IPS-15b (cell line): ENCODE results near the gene CHST8.
A peak's percentile ranks its signal among the peaks of the same experiment; 100 is the strongest.
"Not testable (repeated sequence)": the region's sequence is repeated elsewhere in the genome, so short reads cannot be mapped to it uniquely, and the experiment has no call there.

Source experiments
- H3K27me3 ChIP-seq: one replicate; pipeline ENCODE4 v1.6.1; 2013; ENCODE audit warnings: low read length; ENCODE audit not compliant: control insufficient read depth, insufficient read depth
- H3K36me3 ChIP-seq: one replicate; pipeline ENCODE4 v1.6.1; 2013; ENCODE audit warnings: low read length; ENCODE audit not compliant: control insufficient read depth, insufficient read depth
- H3K4me1 ChIP-seq: one replicate; pipeline ENCODE4 v1.6.1; 2013; ENCODE audit warnings: mild to moderate bottlenecking, low read length; ENCODE audit not compliant: control insufficient read depth, insufficient read depth
- H3K4me3 ChIP-seq: one replicate; pipeline ENCODE4 v1.5.1; 2013; ENCODE audit warnings: low read depth, low read length
- H3K9ac ChIP-seq: one replicate; pipeline ENCODE4 v1.6.1; 2013; ENCODE audit warnings: low read depth, mild to moderate bottlenecking, low read length
- H3K9me3 ChIP-seq: one replicate; pipeline ENCODE4 v1.6.1; 2013; ENCODE audit warnings: mild to moderate bottlenecking, low read length; ENCODE audit not compliant: control insufficient read depth, insufficient read depth

CHST8 gene

DNA sequence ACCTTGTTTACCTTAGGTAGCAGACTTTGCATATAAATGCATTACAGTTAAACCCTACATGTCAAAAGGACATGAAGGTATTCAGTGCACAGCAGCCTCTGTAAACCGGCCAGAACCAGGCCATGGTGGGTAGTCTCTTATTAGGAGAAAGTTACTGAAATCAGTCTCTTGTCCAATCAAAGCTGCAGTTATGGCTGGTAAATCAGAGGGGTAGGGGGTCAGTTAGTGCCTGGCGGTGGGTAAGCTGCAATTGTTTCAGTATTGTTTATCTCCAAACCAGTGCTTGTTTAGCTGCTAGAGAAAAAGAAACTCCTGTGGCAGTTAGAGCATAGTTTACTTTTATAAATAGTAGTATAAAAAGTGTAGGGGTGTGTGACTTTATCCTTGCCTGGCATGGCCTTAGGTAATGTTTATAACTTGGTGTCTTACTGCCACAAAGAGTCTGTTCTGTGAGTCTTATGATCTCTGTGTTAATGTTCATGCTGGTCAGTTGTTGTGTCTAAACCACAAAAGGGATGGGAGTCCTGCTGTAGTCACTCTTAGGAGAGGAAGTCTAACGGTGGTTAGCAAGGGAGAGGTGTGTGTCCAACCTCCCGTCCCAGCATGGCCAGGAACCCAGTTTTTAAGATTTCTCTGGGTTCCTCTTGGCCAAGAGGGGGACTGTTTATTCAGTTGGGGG is 28.0 kb downstream of the CHST8 start:
- no peaks in the 10 kb centered on the region for H3K27me3 ChIP-seq
- peaks cover 12% of the 10 kb centered on the region for H3K4me1 ChIP-seq
- H3K9me3 ChIP-seq, result no peaks in the 10 kb centered on the region
- no peaks in the 10 kb centered on the region for H3K36me3 ChIP-seq
- no peak overlapping the region for H3K9ac ChIP-seq
- no peak overlapping the region for H3K4me3 ChIP-seq

DNA sequence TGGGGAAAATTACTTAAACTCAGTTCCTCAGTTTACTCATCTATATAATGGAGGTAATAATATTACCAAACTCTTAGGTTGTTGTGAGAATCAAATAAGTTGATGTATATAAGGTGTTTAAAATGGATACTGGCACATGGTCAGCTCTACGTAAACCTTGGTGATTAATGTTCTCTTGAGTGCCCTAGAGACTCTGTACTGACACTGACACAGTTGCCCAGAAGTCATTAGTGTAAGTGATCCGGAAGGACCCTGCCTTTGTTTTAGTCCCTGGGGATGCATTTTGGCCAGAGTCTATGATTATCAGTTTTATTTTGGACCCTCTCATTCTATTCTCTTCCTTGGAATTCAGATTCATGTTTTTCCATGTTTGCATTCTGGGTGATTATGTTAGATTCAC is 31.9 kb downstream of the CHST8 start:
- H3K4me3 ChIP-seq, result no peak overlapping the region
- no peaks in the 10 kb centered on the region for H3K27me3 ChIP-seq
- no peaks in the 10 kb centered on the region for H3K36me3 ChIP-seq
- no peaks in the 10 kb centered on the region for H3K9me3 ChIP-seq
- no peak overlapping the region for H3K9ac ChIP-seq
- H3K4me1 ChIP-seq, result peaks cover 10% of the 10 kb centered on the region

DNA sequence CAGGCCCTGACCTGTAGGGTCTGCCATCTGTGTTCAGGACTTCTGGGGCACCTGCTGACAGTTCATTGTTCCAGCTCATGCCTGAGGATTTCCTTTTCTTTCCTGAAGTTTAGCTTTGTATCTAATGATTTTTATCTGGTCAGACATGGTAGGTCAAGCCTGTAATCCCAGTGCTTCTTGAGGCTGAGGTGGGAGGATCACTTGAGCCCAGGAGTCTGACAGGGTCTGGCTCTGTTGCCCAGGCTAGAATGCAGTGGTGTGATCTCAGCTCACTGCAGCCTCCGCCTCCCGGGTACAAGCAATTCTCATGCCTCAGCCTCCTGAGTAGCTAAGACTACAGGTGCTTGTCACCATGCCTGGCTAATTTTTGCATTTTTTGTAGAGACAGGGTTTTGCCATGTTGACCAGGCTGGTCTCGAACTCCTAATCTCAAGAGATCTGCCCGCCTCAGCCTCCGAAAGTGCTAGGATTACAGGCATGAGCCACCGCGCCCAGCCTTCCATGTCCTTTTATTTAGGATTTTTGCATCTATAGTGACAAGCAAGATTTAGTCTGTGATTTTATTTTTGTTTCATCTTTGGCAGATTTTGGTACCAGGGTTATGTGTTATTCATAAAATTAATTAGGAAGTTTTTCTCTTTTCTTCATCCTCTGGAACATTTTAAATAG is 33.2 kb downstream of the CHST8 start:
- Histone ChIP-seq H3K27me3 (no peaks in the 10 kb centered on the region), H3K9me3 (no peaks in the 10 kb centered on the region), H3K4me1 (peaks cover 2% of the 10 kb centered on the region), H3K4me3 (no peak overlapping the region), H3K9ac (no peak overlapping the region), H3K36me3 (no peaks in the 10 kb centered on the region)

DNA sequence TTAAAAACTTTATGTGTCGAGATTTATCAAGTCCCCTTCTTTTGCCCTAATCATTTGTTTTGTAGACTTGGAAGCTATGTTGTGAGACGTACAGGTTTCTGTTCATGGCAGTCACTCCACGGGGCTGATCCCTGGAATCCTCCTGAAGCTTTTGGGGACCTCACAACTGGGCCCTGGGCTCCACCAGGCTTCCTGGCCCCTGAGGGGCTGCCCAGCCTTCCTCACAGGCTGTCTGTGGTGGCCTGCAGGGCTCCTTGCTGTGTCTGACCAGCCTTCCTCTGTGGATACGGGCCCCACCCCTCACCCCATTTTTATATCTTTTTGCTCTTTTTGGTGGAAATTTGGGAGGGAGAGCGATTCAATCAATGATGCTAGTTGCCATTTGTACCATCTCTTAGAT is 38.1 kb downstream of the CHST8 start:
- H3K9me3 ChIP-seq, result no peaks in the 10 kb centered on the region
- H3K4me1 ChIP-seq, result peaks cover 11% of the 10 kb centered on the region
- no peak overlapping the region for H3K4me3 ChIP-seq
- H3K36me3 ChIP-seq, result no peaks in the 10 kb centered on the region
- no peak overlapping the region for H3K9ac ChIP-seq
- no peaks in the 10 kb centered on the region for H3K27me3 ChIP-seq

DNA sequence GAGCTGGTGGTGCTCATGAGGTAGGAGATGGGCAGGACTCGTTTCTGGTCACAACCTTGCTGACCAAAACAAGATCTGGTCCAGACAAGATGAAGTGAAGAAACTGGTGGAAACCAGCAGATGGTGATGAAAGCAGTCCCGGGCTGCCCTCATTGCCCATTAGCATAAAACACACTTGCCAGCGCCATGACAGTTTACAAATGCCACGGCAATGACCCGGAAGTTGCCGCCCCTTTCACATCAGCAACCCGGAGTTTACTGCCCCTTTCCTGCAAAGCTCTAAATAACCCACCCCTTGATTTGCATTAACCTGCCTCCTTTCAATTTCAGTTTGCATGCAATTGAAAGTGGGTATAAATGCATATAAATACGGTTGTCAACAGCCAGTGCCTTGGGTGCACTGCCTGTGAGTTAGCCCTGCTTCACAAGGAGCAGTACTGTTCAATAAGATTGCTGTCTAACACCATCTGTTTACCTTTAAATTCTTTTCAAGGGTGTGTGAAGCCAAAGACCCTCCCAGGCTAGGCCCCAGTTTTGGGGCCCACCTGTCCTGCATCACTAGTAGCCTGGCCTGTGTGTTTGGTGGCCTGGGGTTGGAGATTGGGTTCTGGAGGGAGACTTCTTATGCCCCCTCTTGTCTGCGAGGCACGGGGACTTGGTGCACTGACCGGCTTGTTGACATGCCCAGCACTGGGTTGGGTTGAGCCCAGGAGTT is 38.8 kb downstream of the CHST8 start:
- Histone ChIP-seq H3K9ac (no peak overlapping the region), H3K27me3 (no peaks in the 10 kb centered on the region), H3K9me3 (no peaks in the 10 kb centered on the region), H3K36me3 (no peaks in the 10 kb centered on the region), H3K4me1 (peaks cover 11% of the 10 kb centered on the region), H3K4me3 (no peak overlapping the region)

DNA sequence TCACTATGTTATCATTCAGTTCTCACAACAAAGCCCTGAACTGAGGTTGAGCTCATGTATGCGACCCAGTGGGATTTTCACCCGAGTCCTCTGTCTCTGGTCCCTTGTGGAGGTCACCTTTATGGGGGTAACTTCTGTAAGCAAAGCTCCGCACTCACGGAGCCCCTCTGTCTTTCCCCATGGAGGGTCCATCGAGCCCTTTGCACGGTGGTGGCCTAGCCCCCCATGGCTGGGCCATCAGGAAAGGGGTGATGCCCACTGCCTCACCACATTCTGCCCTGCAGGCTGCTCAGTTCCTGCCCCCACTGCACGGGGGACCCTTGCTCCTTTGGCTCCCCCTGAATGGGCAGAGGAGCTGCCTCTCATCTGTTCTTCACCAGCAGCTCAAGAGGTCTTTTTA is 39.6 kb downstream of the CHST8 start:
- peaks cover 11% of the 10 kb centered on the region for H3K4me1 ChIP-seq
- H3K9ac ChIP-seq, result no peak overlapping the region
- H3K9me3 ChIP-seq, result no peaks in the 10 kb centered on the region
- H3K4me3 ChIP-seq, result no peak overlapping the region
- H3K27me3 ChIP-seq, result no peaks in the 10 kb centered on the region
- H3K36me3 ChIP-seq, result no peaks in the 10 kb centered on the region

DNA sequence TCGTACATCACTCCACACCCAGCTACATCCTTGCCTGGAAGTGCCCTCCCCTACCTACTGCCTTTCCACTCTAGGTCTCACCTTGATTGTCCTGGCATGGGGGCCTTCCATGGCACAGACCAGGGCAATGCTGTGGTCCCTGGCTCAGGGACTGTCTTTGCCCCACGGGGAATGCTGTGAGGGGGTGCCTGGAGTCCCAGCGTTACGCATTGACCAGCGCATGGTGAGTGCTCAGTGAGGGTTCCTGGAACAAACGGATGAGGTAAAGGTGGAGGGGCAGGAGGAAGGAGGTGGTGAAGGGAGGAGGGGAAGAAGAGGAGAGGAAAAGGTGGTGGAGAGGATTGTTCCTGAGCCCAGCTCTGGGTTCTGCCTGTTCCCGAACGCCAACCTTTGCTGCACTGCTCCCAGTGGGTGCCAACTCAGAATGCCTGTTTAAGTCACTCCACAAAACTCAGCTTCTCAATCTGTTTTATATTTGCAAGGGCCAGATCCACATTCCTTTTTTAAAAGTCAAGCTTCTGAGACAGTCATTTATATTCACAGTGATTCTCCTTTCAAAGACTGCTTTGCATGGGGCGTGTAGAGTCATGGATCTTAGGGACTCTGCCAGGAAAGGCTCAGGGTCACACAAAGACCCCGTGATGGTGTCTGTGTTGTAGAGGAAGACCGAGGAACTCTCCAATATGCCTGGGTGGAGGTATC is 40.8 kb downstream of the CHST8 start:
- Histone ChIP-seq H3K9me3 (no peaks in the 10 kb centered on the region), H3K9ac (peak overlapping the region; percentile 9), H3K27me3 (no peaks in the 10 kb centered on the region), H3K4me1 (peaks cover 11% of the 10 kb centered on the region), H3K4me3 (no peak overlapping the region), H3K36me3 (no peaks in the 10 kb centered on the region)

DNA sequence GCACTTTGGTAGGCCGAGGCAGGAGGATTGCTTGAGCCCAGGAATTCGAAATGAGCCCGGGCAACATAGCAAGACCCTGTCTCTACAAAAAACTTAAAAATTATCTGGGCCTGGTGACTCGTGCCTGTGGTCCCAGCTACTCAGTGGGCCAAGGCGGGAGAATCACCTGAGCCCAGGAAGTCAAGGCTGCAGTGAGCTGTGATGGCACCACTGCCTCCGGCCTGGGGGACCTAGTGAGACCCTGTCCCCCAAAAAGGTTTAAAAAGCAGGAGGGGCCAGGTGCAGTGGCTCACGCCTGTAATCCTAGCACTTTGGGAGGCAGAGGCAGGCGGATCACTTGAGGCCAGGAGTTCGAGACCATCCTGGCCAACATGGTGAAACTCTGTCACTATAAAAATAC is 41.6 kb downstream of the CHST8 start:
- H3K4me1 ChIP-seq, result peaks cover 11% of the 10 kb centered on the region
- H3K27me3 ChIP-seq, H3K4me3 ChIP-seq, H3K36me3 ChIP-seq, H3K9ac ChIP-seq, H3K9me3 ChIP-seq: not testable (repeated sequence)

DNA sequence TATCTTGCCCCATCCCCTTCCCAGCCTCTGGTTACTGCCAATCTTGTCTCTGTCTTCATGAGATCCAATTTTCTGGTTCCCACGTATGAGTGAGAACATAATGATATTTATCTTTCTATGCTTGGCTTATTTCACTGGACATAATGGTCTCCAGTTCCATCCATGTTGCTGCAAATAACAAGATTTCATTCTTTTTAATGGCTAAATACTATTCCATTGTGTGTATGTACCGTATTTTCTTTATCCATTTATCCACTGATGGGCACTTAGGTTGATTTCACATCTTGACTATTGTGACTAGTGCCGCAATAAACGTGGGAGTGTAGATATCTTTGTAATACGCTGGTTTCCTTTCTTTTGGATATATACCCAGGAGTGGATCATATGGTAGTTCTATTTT is 43.0 kb downstream of the CHST8 start:
- no peak overlapping the region for H3K4me3 ChIP-seq
- peaks cover 11% of the 10 kb centered on the region for H3K4me1 ChIP-seq
- H3K9me3 ChIP-seq, result no peaks in the 10 kb centered on the region
- H3K9ac ChIP-seq, result no peak overlapping the region
- H3K27me3 ChIP-seq, result no peaks in the 10 kb centered on the region
- no peaks in the 10 kb centered on the region for H3K36me3 ChIP-seq

DNA sequence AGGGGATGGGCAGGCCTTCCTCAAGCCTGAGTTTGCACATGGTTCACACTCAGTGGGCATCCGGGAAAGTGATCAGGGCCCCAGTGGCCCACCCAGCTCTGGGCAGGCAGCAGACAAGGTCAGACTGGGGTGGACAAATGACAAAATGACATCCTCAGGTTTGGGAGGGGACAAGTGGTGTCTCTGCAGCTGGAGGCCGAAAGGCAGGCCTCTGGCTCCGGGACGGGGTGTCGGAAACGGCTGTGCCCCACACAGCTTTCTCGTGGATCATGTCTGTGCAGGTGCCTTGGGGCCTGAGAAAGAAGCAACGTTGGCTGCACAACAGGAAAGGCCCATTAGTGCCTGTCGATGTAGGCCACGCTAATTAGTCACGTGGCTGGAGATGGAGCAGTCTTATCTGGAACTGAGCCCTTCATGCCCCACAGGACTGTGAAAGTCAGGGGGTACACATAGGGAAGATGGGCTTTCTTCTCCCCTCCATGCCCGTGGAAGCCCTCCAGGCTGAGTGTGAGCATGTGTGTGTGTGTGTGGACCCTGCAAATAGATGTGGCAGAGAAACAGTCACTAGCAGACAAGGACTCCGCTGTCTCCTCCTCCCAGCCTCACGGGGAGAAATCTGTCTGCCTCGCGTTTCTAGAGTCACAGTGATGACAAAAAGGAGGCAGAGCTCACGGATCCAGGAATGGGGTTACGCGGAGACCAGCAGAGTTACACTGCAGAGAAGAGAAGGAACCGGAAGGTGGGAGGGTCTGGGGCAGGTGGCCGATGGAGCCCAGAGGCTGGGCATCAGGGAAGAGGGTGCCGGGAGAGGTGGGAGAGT is 44.2 kb downstream of the CHST8 start:
- H3K4me3 ChIP-seq, result no peak overlapping the region
- H3K9me3 ChIP-seq, result no peaks in the 10 kb centered on the region
- no peaks in the 10 kb centered on the region for H3K27me3 ChIP-seq
- H3K36me3 ChIP-seq, result no peaks in the 10 kb centered on the region
- no peak overlapping the region for H3K9ac ChIP-seq
- peaks cover 4% of the 10 kb centered on the region for H3K4me1 ChIP-seq

DNA sequence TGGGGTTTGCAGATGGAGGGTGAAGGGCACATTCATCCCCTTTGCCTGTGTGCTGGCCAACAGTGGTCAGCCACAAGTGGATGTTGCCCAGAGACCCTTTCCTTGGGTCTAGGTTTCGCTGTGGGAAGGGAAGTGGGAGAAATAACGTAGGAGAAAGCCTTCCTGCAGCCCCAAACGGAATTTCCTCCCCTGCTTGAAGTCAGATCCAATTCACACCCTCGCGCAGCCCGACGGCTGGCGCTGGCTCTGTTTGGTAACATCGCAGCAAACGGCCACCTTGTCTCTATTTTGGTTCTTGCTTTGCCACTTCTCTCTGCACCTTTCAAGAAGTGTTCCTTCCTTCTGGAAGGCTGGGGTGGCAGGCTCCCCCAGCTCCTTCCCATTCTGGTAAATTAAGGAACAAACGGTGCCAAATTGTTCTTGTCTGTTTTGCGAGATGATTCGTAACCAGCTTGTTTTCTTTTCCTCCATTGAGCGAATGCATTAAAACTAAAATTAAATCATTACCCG is 45.4 kb downstream of the CHST8 start:
- peaks cover 3% of the 10 kb centered on the region for H3K4me1 ChIP-seq
- H3K4me3 ChIP-seq, result no peak overlapping the region
- no peaks in the 10 kb centered on the region for H3K27me3 ChIP-seq
- H3K9me3 ChIP-seq, result no peaks in the 10 kb centered on the region
- H3K9ac ChIP-seq, result no peak overlapping the region
- no peaks in the 10 kb centered on the region for H3K36me3 ChIP-seq
